ENCODE results near the gene FRMD1.

FRMD1 gene

DNA sequence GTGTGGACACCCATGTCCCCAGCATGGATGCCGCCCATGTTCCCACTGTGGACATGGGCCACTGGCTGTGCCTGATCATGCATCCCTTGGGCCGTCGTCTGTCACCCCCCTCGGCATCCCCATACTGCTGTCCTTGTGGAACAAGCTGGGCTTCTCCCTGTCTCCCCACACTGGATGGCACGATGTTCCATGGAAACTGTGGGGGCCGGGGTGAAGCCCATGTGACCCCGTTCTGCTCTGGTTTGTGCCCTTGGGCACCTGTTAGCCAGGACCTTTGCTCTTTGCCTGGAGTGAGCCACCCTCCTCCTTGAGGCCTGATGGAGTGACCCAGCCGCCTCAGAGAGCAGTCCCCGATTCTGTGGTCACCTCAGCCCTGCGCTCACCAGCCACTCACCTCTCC lies 7.6 kb upstream of the FRMD1 start:
- no peaks in the 10 kb centered on the region for H3K9me2 ChIP-seq (replicated peaks; ENCODE audit: control insufficient read depth, low read length)
- no peaks in the 10 kb centered on the region for H3K79me2 ChIP-seq (ENCODE audit: control insufficient read depth, low read length)

DNA sequence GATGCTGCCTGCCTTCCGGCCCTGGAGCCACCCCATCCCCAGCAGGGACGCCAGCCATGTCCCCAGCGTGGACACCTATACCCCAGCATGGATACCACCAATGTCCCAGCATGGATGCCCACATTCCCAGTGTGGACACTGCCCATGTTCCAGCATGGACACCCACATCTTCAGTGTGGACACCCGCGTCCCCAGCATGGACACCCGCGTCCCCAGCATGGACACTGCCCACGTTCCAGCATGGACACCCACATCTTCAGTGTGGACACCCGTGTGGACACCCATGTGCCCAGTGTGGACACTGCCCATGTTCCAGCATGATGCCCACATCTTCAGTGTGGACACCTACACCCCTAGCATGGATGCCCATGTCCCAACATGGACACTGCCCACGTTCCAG lies 7.1 kb upstream of the FRMD1 start:
- Histone ChIP-seq H3K79me2 (ENCODE audit: control insufficient read depth, low read length) (no peaks in the 10 kb centered on the region), H3K4me2 (ENCODE audit: low read length) (no peak overlapping the region), H3K4me1 (ENCODE audit: control insufficient read depth, low read length) (no peaks in the 10 kb centered on the region), H3K36me3 (ENCODE audit: control insufficient read depth, low read length) (no peaks in the 10 kb centered on the region), H3K27ac (ENCODE audit: low read depth, low read length) (no peak overlapping the region), H3F3A (ENCODE audit: control insufficient read depth, insufficient read depth) (no peaks in the 10 kb centered on the region), H3K27me3 (ENCODE audit: control insufficient read depth, low read length) (no peaks in the 10 kb centered on the region), H3K4me3 (ENCODE audit: low read length) (no peak overlapping the region), H3K9me2 (replicated peaks; ENCODE audit: control insufficient read depth, low read length) (no peaks in the 10 kb centered on the region), H4K20me1 (ENCODE audit: control insufficient read depth, insufficient read depth, low read depth, low read length) (no peaks in the 10 kb centered on the region), H3K9me3 (ENCODE audit: control insufficient read depth, insufficient read depth, low read length) (no peaks in the 10 kb centered on the region)
- TF ChIP-seq, protein P1, sequence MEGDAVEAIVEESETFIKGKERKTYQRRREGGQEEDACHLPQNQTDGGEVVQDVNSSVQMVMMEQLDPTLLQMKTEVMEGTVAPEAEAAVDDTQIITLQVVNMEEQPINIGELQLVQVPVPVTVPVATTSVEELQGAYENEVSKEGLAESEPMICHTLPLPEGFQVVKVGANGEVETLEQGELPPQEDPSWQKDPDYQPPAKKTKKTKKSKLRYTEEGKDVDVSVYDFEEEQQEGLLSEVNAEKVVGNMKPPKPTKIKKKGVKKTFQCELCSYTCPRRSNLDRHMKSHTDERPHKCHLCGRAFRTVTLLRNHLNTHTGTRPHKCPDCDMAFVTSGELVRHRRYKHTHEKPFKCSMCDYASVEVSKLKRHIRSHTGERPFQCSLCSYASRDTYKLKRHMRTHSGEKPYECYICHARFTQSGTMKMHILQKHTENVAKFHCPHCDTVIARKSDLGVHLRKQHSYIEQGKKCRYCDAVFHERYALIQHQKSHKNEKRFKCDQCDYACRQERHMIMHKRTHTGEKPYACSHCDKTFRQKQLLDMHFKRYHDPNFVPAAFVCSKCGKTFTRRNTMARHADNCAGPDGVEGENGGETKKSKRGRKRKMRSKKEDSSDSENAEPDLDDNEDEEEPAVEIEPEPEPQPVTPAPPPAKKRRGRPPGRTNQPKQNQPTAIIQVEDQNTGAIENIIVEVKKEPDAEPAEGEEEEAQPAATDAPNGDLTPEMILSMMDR (IDR thresholded peaks at IDR 0.05; ENCODE audit: low read depth, low read length, poor library complexity, severe bottlenecking) = no peak
- no peak for TF ChIP-seq EZH2phosphoT487 (IDR thresholded peaks at IDR 0.05; ENCODE audit: borderline replicate concordance, low read length)

More for the DNA sequence above, 7.6 kb upstream of the FRMD1 start:
- H3K4me1 ChIP-seq (ENCODE audit: control insufficient read depth, low read length) = no peaks in the 10 kb centered on the region
- no peaks in the 10 kb centered on the region for H3K36me3 ChIP-seq (ENCODE audit: control insufficient read depth, low read length)
- no peak for TF ChIP-seq EZH2phosphoT487 (IDR thresholded peaks at IDR 0.05; ENCODE audit: borderline replicate concordance, low read length)
- TF ChIP-seq, protein P1 (IDR thresholded peaks at IDR 0.05; ENCODE audit: low read depth, low read length, poor library complexity, severe bottlenecking) = no peak
- H3K27ac ChIP-seq (ENCODE audit: low read depth, low read length) = no peak overlapping the region
- no peak overlapping the region for H3K4me3 ChIP-seq (ENCODE audit: low read length)
- H3F3A ChIP-seq (ENCODE audit: control insufficient read depth, insufficient read depth) = no peaks in the 10 kb centered on the region
- H3K9me3 ChIP-seq (ENCODE audit: control insufficient read depth, insufficient read depth, low read length) = no peaks in the 10 kb centered on the region
- no peak overlapping the region for H3K4me2 ChIP-seq (ENCODE audit: low read length)
- no peaks in the 10 kb centered on the region for H4K20me1 ChIP-seq (ENCODE audit: control insufficient read depth, insufficient read depth, low read depth, low read length)
- H3K27me3 ChIP-seq (ENCODE audit: control insufficient read depth, low read length) = no peaks in the 10 kb centered on the region

DNA sequence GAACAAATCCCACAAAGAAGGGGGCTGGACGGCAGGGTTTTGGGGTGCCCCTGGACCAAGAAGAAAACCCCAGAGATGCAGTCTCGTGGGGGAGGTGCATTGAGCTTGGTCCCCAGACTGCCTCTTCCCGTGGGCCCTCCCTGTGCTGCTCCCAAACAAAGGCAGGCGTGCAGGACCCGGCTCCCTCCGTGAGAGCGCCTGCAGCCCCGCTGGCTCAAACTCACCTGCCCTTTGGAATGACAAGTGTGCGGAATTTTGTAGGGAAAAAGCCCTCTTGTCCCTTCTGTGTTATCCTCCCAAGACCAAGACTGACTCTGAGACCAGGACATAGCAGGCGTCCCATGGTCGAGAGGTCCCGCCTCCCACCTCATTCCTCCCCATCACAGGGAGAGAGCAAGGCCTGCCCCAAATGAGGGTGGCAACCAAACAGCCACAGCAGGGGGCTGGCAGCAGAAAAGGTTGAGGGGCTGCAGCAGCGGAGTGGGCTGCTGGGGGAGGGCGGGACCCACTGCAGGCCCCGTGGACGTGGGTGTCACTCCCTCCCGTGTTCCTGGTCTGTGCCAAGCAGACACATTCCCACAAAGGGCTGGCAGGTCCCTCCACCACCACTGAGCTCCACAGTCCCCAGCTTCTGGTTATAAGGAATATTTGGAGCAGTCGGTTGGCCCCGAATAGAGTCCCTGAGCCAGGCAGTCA lies 5.6 kb upstream of the FRMD1 start:
- no peaks in the 10 kb centered on the region for H3F3A ChIP-seq (ENCODE audit: control insufficient read depth, insufficient read depth)
- H3K27me3 ChIP-seq (ENCODE audit: control insufficient read depth, low read length) = no peaks in the 10 kb centered on the region
- H3K4me3 ChIP-seq (ENCODE audit: low read length) = no peak overlapping the region
- no peaks in the 10 kb centered on the region for H3K79me2 ChIP-seq (ENCODE audit: control insufficient read depth, low read length)
- TF ChIP-seq EZH2phosphoT487 (IDR thresholded peaks at IDR 0.05; ENCODE audit: borderline replicate concordance, low read length) = no peak
- TF ChIP-seq, protein P1 (IDR thresholded peaks at IDR 0.05; ENCODE audit: low read depth, low read length, poor library complexity, severe bottlenecking) = no peak
- H3K9me2 ChIP-seq (replicated peaks; ENCODE audit: control insufficient read depth, low read length) = no peaks in the 10 kb centered on the region
- H3K27ac ChIP-seq (ENCODE audit: low read depth, low read length) = no peak overlapping the region
- no peak overlapping the region for H3K4me2 ChIP-seq (ENCODE audit: low read length)
- no peaks in the 10 kb centered on the region for H3K4me1 ChIP-seq (ENCODE audit: control insufficient read depth, low read length)
- no peaks in the 10 kb centered on the region for H4K20me1 ChIP-seq (ENCODE audit: control insufficient read depth, insufficient read depth, low read depth, low read length)
- no peaks in the 10 kb centered on the region for H3K36me3 ChIP-seq (ENCODE audit: control insufficient read depth, low read length)
- no peaks in the 10 kb centered on the region for H3K9me3 ChIP-seq (ENCODE audit: control insufficient read depth, insufficient read depth, low read length)

Measured in DOHH2 (cell line).